H1 (cell line): ENCODE results near the gene MLLT6. TPM values are rescaled to one million over a fixed set of nuclear protein-coding genes. Genes with fewer than 3 reads are reported as not detected.
A peak's percentile ranks its signal among the peaks of the same experiment; 100 is the strongest.

ENCODE experiments used
- CTCF ChIA-PET: fragments of 300-600 bp; sonication (Branson Sonifier 250); formaldehyde crosslinking; loops from one replicate; lab custom pipeline; 2021; ENCODE audit not compliant: partially characterized antibody; lab: Charles Lee
- POLR2A ChIA-PET: fragments of 300-600 bp; sonication (Branson Sonifier 250); formaldehyde crosslinking; loops from one replicate; lab custom pipeline; 2021; ENCODE audit warnings: inconsistent platforms; ENCODE audit not compliant: partially characterized antibody; lab: Charles Lee
- DNase-seq, 2 experiments: peaks; one replicate each; pipeline versions ENCODE4 v3.0.0 to v3.0.0-alpha.2; 2010 to 2022; ENCODE audit warnings: low spot score in 2 of 2, low read depth in 1 of 2, mixed read lengths in 1 of 2
- FAIRE-seq: peaks from 2 replicates; lab custom pipeline; 2011; peaks lifted over from hg19 to GRCh38; lab: Jason Lieb, UNC
- H2AFZ ChIP-seq: 2 replicates; pipeline ENCODE4 v1.8.1; 2012; ENCODE audit warnings: low read length, inconsistent platforms
- H2AK5ac ChIP-seq: 2 replicates; pipeline ENCODE4 v1.6.1; 2013; ENCODE audit warnings: low read depth, low read length
- H2BK120ac ChIP-seq: replicated peaks from 2 replicates; pipeline ENCODE3; 2013; ENCODE audit warnings: low read depth, low read length, inconsistent platforms
- H2BK12ac ChIP-seq: 2 replicates; pipeline ENCODE4 v1.6.1; 2013; ENCODE audit warnings: low read depth, low read length
- H2BK15ac ChIP-seq: 2 replicates; pipeline ENCODE4 v1.6.1; 2013; ENCODE audit warnings: low read length
- H2BK20ac ChIP-seq: 2 replicates; pipeline ENCODE4 v1.6.1; 2013; ENCODE audit warnings: low read length
- H2BK5ac ChIP-seq: 2 replicates; pipeline ENCODE4 v1.6.1; 2013; ENCODE audit warnings: low read depth, low read length
- H3K14ac ChIP-seq: 2 replicates; pipeline ENCODE4 v1.6.1; 2013; ENCODE audit warnings: inconsistent platforms; ENCODE audit not compliant: insufficient read length
- H3K18ac ChIP-seq: 2 replicates; pipeline ENCODE4 v1.6.1; 2013; ENCODE audit warnings: low read length; ENCODE audit errors: extremely low read depth
- H3K23ac ChIP-seq: 2 replicates; pipeline ENCODE4 v1.6.1; 2013; ENCODE audit warnings: inconsistent platforms; ENCODE audit not compliant: insufficient read length
- H3K23me2 ChIP-seq: 2 replicates; pipeline ENCODE4 v1.6.1; 2013; ENCODE audit warnings: low read depth, low read length
- H3K27ac ChIP-seq: 2 replicates; pipeline ENCODE4 v1.6.1; 2011; ENCODE audit warnings: low read depth, low read length, inconsistent platforms
- H3K27me3 ChIP-seq, 4 experiments: replicated peaks in 1 of 4; 1 replicate in 1 of 4; 2 replicates in 3 of 4; pipeline versions ENCODE4 v1.6.1 to v1.8.1; 2011 to 2013; ENCODE audit warnings: low read length in 3 of 4, mild to moderate bottlenecking in 3 of 4, inconsistent platforms in 2 of 4, mixed read lengths in 2 of 4, moderate library complexity in 1 of 4; ENCODE audit not compliant: control insufficient read depth in 3 of 4, insufficient read depth in 3 of 4; ENCODE audit errors: extremely low read depth in 1 of 4
- H3K36me3 ChIP-seq, 4 experiments: 2 replicates each; pipeline versions ENCODE4 v1.6.1 to v1.8.1; 2011 to 2013; ENCODE audit warnings: mild to moderate bottlenecking in 4 of 4, low read length in 3 of 4, moderate library complexity in 2 of 4, control low read depth in 1 of 4, inconsistent platforms in 1 of 4; ENCODE audit not compliant: insufficient read depth in 4 of 4, control insufficient read depth in 2 of 4
- H3K4ac ChIP-seq: replicated peaks from 2 replicates; pipeline ENCODE3; 2013; ENCODE audit warnings: low read length, low read depth, mixed read lengths, inconsistent platforms; ENCODE audit not compliant: insufficient read length
- H3K4me1 ChIP-seq, 4 experiments: replicated peaks in 1 of 4; 1 replicate in 1 of 4; 2 replicates in 3 of 4; pipeline versions ENCODE4 v1.6.1 to v1.8.1; 2011 to 2013; ENCODE audit warnings: low read length in 3 of 4, inconsistent platforms in 2 of 4, mixed read lengths in 1 of 4; ENCODE audit not compliant: insufficient read depth in 4 of 4, control insufficient read depth in 3 of 4
- H3K4me2 ChIP-seq, 2 experiments: 2 replicates each; pipeline versions ENCODE4 v1.6.1 to v1.8.1; 2011 to 2013; ENCODE audit warnings: low read depth in 2 of 2, low read length in 2 of 2, control low read depth in 1 of 2, inconsistent platforms in 1 of 2, mild to moderate bottlenecking in 1 of 2; ENCODE audit not compliant: insufficient read depth in 1 of 2
- H3K4me3 ChIP-seq, 4 experiments: fragments of 200-600, 300-600 bp in 1 of 4; sonication (generic), shearing (Covaris generic), sonication (Bioruptor Twin) in 1 of 4; 2 replicates each; pipeline versions ENCODE4 v1.5.1 to v1.8.1; 2011 to 2016; ENCODE audit warnings: low read length in 4 of 4, low read depth in 3 of 4, control low read depth in 2 of 4, inconsistent platforms in 2 of 4, mild to moderate bottlenecking in 2 of 4, mixed read lengths in 1 of 4, moderate library complexity in 1 of 4; ENCODE audit not compliant: insufficient read depth in 2 of 4; ENCODE audit errors: extremely low read depth in 1 of 4
- H3K56ac ChIP-seq: replicated peaks from 2 replicates; pipeline ENCODE3; 2013; ENCODE audit warnings: low read depth, mild to moderate bottlenecking, mixed read lengths, low read length, inconsistent platforms; ENCODE audit not compliant: insufficient read length
- H3K79me1 ChIP-seq: 2 replicates; pipeline ENCODE4 v1.6.1; 2013; ENCODE audit warnings: low read depth, low read length, control low read depth
- H3K79me2 ChIP-seq, 2 experiments: 2 replicates each; pipeline versions ENCODE4 v1.6.1 to v1.8.1; 2012 to 2013; ENCODE audit warnings: low read length in 2 of 2, mild to moderate bottlenecking in 2 of 2, inconsistent platforms in 1 of 2; ENCODE audit not compliant: insufficient read depth in 2 of 2, control insufficient read depth in 1 of 2
- H3K9ac ChIP-seq, 4 experiments: replicated peaks in 1 of 4; 1 replicate in 1 of 4; 2 replicates in 3 of 4; pipeline versions ENCODE4 v1.6.1 to v1.8.1; 2011 to 2013; ENCODE audit warnings: low read depth in 3 of 4, low read length in 3 of 4, control low read depth in 2 of 4, mild to moderate bottlenecking in 2 of 4, moderate library complexity in 2 of 4, inconsistent platforms in 1 of 4; ENCODE audit errors: extremely low read depth in 1 of 4
- H3K9me3 ChIP-seq, 2 experiments: 2 replicates each; pipeline versions ENCODE4 v1.6.1 to v1.8.1; 2012 to 2013; ENCODE audit warnings: mild to moderate bottlenecking in 2 of 2, moderate library complexity in 2 of 2, control low read depth in 1 of 2, inconsistent platforms in 1 of 2, low read depth in 1 of 2, low read length in 1 of 2, mixed read lengths in 1 of 2; ENCODE audit not compliant: insufficient read depth in 2 of 2
- H4K20me1 ChIP-seq, 2 experiments: replicated peaks in 1 of 2; 2 replicates each; pipeline versions ENCODE3 to v1.8.1; 2011 to 2013; ENCODE audit warnings: inconsistent platforms in 2 of 2, low read length in 2 of 2, mild to moderate bottlenecking in 1 of 2; ENCODE audit not compliant: insufficient read depth in 2 of 2, control insufficient read depth in 1 of 2
- H4K5ac ChIP-seq: 2 replicates; pipeline ENCODE4 v1.6.1; 2013; ENCODE audit warnings: low read length, low read depth, mixed read lengths, inconsistent platforms; ENCODE audit not compliant: insufficient read length
- H4K8ac ChIP-seq: 2 replicates; pipeline ENCODE4 v1.8.0; 2013; ENCODE audit warnings: mild to moderate bottlenecking, moderate library complexity, low read length, inconsistent platforms; ENCODE audit not compliant: insufficient read depth; ENCODE audit errors: extremely low read depth
- H4K91ac ChIP-seq: replicated peaks from 2 replicates; pipeline ENCODE3; 2013; ENCODE audit warnings: low read length, mixed read lengths, inconsistent platforms; ENCODE audit not compliant: insufficient read length
- KDM4A ChIP-seq: IDR thresholded peaks from one replicate; pipeline ENCODE4 v1.7.1; 2012; ENCODE audit warnings: low read depth, mild to moderate bottlenecking, moderate library complexity, low read length, inconsistent platforms; ENCODE audit not compliant: severe bottlenecking
- MAFK ChIP-seq: IDR thresholded peaks from 2 replicates; pipeline ENCODE4 v1.6.1; 2012; ENCODE audit warnings: low read depth, mild to moderate bottlenecking, improper control_type of control experiment, low read length
- PHF8 ChIP-seq: fragments of 200-600 bp; sonication (generic); conservative IDR thresholded peaks from 2 replicates; pipeline ENCODE4 v1.7.1; 2012; ENCODE audit warnings: low read depth, mild to moderate bottlenecking, inconsistent platforms, low read length, moderate library complexity
- RFX5 ChIP-seq: IDR thresholded peaks from 2 replicates; pipeline ENCODE4 v1.6.1; 2011; ENCODE audit warnings: low read depth, low read length, improper control_type of control experiment, borderline replicate concordance
- SP4 ChIP-seq: IDR thresholded peaks from 2 replicates; pipeline ENCODE4 v1.6.1; 2012; ENCODE audit warnings: low read length, inconsistent platforms
- TAF1 ChIP-seq: IDR thresholded peaks from 2 replicates; pipeline ENCODE4 v1.6.1; 2011; ENCODE audit warnings: mild to moderate bottlenecking, low read depth, low read length
- TCF12 ChIP-seq: IDR thresholded peaks from 2 replicates; pipeline ENCODE4 v1.6.1; 2011; ENCODE audit warnings: low read depth, mild to moderate bottlenecking, low read length
- YY1 ChIP-seq: IDR thresholded peaks from 2 replicates; pipeline ENCODE4 v1.6.1; 2011; ENCODE audit warnings: low read depth, mild to moderate bottlenecking, low read length
- WGBS, 2 experiments: shearing (Covaris generic) in 1 of 2; methylation state at CpG; one replicate each; pipeline versions ENCODE4 v1.1.6 to v1.1.7; 2013 to 2015; ENCODE audit warnings: low lambda C conversion rate in 2 of 2, mixed read lengths in 2 of 2, inconsistent platforms in 1 of 2, low coverage in 1 of 2, missing lambda C conversion rate in 1 of 2; ENCODE audit not compliant: insufficient replicate concordance in 2 of 2, insufficient coverage in 1 of 2, insufficient read length in 1 of 2; ENCODE audit errors: extremely low coverage in 1 of 2, missing lambda C conversion rate in 1 of 2; 5-methylcytosine and 5-hydroxymethylcytosine counted together
- polyA plus RNA-seq, 7 experiments: library from polyadenylated mRNA; depleted of rRNA in 3 of 7; stranded (reverse) in 5 of 7; unstranded in 2 of 7; fragments of >200 nt in 5 of 7; fragments of 200-250 nt in 2 of 7; gene quantifications; 1 replicate in 5 of 7; 2 replicates in 1 of 7; 4 replicates in 1 of 7; pipeline versions ENCODE4 v1.2.1 to v1.2.3, GENCODE V29; 2011 to 2013; ENCODE audit warnings: missing spikeins in 2 of 7, mixed read lengths in 2 of 7
- total RNA-seq: library from RNA; stranded (reverse); fragmentation: NEBNext Ultra II Directional; extraction: Animal tissue kit (Norgen Biotek cat#: 25700); gene quantifications from 2 replicates; pipeline ENCODE4 v1.2.1, GENCODE V29; 2021
- TF ChIP-seq, protein P1 (sequence below): IDR thresholded peaks from 2 replicates; pipeline ENCODE4 v1.6.1; 2012; ENCODE audit warnings: low read length, inconsistent platforms
- TF ChIP-seq, protein P2 (sequence below): IDR thresholded peaks from 2 replicates; pipeline ENCODE4 v1.6.1; 2012; ENCODE audit warnings: inconsistent platforms

MLLT6 gene
- total and polyA plus RNA-seq, 2 of the 8 experiments (the other 6 are each of a cell fraction or from before 2014, with no cell fraction given) = 6.5 to 8.0 TPM

DNA sequence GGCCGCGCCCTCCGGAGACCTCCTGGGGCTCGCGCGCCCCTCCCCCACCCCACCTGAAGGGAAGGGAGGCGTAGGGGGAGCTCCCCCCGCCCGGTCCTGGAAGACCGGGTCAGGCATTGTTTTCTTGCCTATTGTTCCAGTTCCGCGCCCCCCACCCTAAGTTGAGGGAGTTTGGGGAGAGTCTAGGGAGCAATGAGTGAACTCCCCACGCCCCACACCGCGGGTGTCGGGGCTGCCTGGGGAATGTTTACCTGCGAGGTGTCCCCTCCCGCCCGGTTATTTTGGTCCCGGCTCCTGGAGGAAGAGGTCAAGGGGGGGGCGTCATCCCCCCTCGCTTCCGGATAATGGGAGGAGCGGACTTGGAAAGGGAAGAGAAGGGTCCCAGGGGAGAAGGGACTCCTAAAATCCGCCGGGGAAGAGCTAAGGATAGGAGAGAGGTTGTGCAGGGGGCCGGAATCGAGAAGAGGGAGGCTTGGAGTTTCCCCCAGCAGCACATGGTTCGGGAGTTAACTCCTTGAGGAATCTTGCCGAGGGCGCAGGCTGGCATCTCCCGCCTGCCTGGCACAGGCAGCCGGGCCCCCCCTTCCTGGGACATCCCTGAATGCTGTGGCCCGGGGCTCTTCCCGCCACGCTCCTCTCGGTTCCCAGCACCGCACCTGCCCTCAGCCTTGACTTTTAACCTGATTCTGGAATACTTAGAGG, 881 bp downstream of the MLLT6 start:
- Histone ChIP-seq H4K20me1 (peaks cover 5 to 15% of the 10 kb centered on the region in 2 experiments), H3K23me2 (peaks cover 28% of the 10 kb centered on the region), H3K56ac (no peak overlapping the region), H2BK20ac (no peak overlapping the region), H3K9me3 (no peaks in the 10 kb centered on the region), H4K5ac (no peak overlapping the region), H3K79me2 (no peaks in the 10 kb centered on the region), H3K18ac (peak overlapping the region; percentile 71; the same call in 1 of the 2 replicates), H2BK5ac (peak overlapping the region; percentile 44; the same call in 1 of the 2 replicates), H2BK120ac (no peak overlapping the region), H2BK12ac (no peak overlapping the region), H2BK15ac (no peak overlapping the region; the same call in 1 of the 2 replicates), H3K36me3 (no peaks in the 10 kb centered on the region), H3K14ac (no peak overlapping the region), H3K4me3 (peak overlapping the region; percentile 46 to 76 (median 60)), H4K91ac (no peak overlapping the region), H2AK5ac (no peak overlapping the region), H3K27me3 (peaks cover 22 to 69% (median 55%) of the 10 kb centered on the region in 4 experiments), H3K23ac (no peak overlapping the region), H2AFZ (no peak overlapping the region), H3K4me1 (peaks cover 14 to 47% (median 32%) of the 10 kb centered on the region in 4 experiments), H3K4me2 (peak overlapping the region; percentile 79 to 81), H3K4ac (no peak overlapping the region), H4K8ac (no peak overlapping the region), H3K27ac (no peak overlapping the region), H3K79me1 (no peaks in the 10 kb centered on the region), H3K9ac (no peak overlapping the region)
- 3% methylated on average over 27 of the region's 38 CpGs; no CpG with 5 or more reads in 1 of the 2 experiments for WGBS, 2 experiments
- ChIA-PET CTCF (interaction anchor here (0.9 to 3.4 kb wide), 12 partner anchors 8 to 158 kb away, joined by 3 to 30 read pairs (median 5); partner anchors contain the start of gene EPOP), POLR2A (interaction anchor here (0.6 to 4.5 kb wide), 13 partner anchors 10 to 95 kb away, joined by 3 to 38 read pairs (median 4); partner anchors contain the start of genes EPOP and PSMB3)
- peak in 1 of 2 experiments; percentile 74 for DNase-seq
- no peak for FAIRE-seq
- no peak for TF ChIP-seq TAF1
- 0 out of 2 replicates have a peak, but pooled peaks have one; percentile 13 for TF ChIP-seq PHF8
- TF ChIP-seq, protein P1, sequence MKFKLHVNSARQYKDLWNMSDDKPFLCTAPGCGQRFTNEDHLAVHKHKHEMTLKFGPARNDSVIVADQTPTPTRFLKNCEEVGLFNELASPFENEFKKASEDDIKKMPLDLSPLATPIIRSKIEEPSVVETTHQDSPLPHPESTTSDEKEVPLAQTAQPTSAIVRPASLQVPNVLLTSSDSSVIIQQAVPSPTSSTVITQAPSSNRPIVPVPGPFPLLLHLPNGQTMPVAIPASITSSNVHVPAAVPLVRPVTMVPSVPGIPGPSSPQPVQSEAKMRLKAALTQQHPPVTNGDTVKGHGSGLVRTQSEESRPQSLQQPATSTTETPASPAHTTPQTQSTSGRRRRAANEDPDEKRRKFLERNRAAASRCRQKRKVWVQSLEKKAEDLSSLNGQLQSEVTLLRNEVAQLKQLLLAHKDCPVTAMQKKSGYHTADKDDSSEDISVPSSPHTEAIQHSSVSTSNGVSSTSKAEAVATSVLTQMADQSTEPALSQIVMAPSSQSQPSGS = no peak
- TF ChIP-seq SP4 = no peak
- TF ChIP-seq RFX5 = no peak
- TF ChIP-seq, protein P2, sequence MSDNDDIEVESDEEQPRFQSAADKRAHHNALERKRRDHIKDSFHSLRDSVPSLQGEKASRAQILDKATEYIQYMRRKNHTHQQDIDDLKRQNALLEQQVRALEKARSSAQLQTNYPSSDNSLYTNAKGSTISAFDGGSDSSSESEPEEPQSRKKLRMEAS = peak; percentile 83
- no peak for TF ChIP-seq TCF12
- TF ChIP-seq KDM4A = peak; percentile 11
- no peak for TF ChIP-seq YY1
- TF ChIP-seq MAFK = no peak
